Vagina (tissue), 2 donors: ENCODE data around the gene GRAMD1B. TPM values are rescaled to one million over a fixed set of nuclear protein-coding genes. Genes with fewer than 3 reads are reported as not detected.

Source experiments
- DNase-seq, 2 donors: peaks; one replicate each; pipeline ENCODE4 v3.0.0-alpha.2; 2017; ENCODE audit errors: extremely low spot score in 2 of 2
- H3K27ac ChIP-seq: fragments of 200-600 bp; sonication (generic); one replicate; pipeline ENCODE4 v1.5.1; 2019
- H3K27me3 ChIP-seq: fragments of 200-600 bp; sonication (generic); one replicate; pipeline ENCODE4 v1.5.1; 2019
- H3K36me3 ChIP-seq, 2 donors: fragments of 200-600 bp; sonication (generic); one replicate each; pipeline ENCODE4 v1.5.1; 2017 to 2019
- H3K4me1 ChIP-seq: fragments of 200-600 bp; sonication (generic); one replicate; pipeline ENCODE4 v1.5.1; 2019
- H3K4me3 ChIP-seq, 2 donors: fragments of 200-600 bp; sonication (generic); 1 replicate in 1 of 2; 2 replicates in 1 of 2; pipeline ENCODE4 v1.5.1; 2016 to 2019
- H3K9me3 ChIP-seq: fragments of 200-600 bp; sonication (generic); one replicate; pipeline ENCODE4 v1.5.1; 2019
- CTCF ChIP-seq, 3 experiments: fragments of 450-650 bp in 2 of 3; fragments of 200-600 bp in 1 of 3; sonication (generic) in 1 of 3; IDR thresholded peaks; one replicate each; pipeline ENCODE4 v1.5.1; 2017 to 2019; ENCODE audit warnings: antibody characterized with exemption in 3 of 3, mild to moderate bottlenecking in 2 of 3, moderate library complexity in 2 of 3
- POLR2A ChIP-seq, 2 donors: fragments of 450-650 bp; IDR thresholded peaks; one replicate each; pipeline ENCODE4 v1.6.1; 2017; ENCODE audit warnings: antibody characterized with exemption in 2 of 2, mild to moderate bottlenecking in 2 of 2, moderate library complexity in 2 of 2
- POLR2AphosphoS5 ChIP-seq, 2 donors: sonication (generic); formaldehyde crosslinking; IDR thresholded peaks; one replicate each; pipeline ENCODE4 v1.9.0; 2017; ENCODE audit warnings: antibody characterized with exemption in 2 of 2, mild to moderate bottlenecking in 2 of 2, low read depth in 1 of 2; ENCODE audit not compliant: insufficient read depth in 1 of 2
- intact Hi-C: fragments of 100-400 bp; cut with DNase I; formaldehyde crosslinking; loops from one replicate; pipeline ENCODE4 v1.15.1; 2023
- total RNA-seq: library from RNA; depleted of rRNA; stranded (reverse); fragments of >200 nt; gene quantifications from one replicate; pipeline ENCODE4 v1.2.3, GENCODE V29; 2016

GRAMD1B gene
- total RNA-seq, 1 donor from 2014 or later = 4.9 TPM

- no peak for DNase-seq
- Histone ChIP-seq H3K27ac (no peak overlapping the region), H3K4me3 (no peak overlapping the region), H3K4me1 (no peaks in the 10 kb centered on the region), H3K36me3 (no peaks in the 10 kb centered on the region), H3K27me3 (no peaks in the 10 kb centered on the region), H3K9me3 (no peaks in the 10 kb centered on the region)
- no peak for TF ChIP-seq CTCF (IDR thresholded peaks at IDR 0.05)
- no peak for TF ChIP-seq POLR2A (IDR thresholded peaks at IDR 0.05)
- TF ChIP-seq POLR2AphosphoS5 (IDR thresholded peaks at IDR 0.05; ENCODE audit: insufficient read depth in 1 of 2, low read depth in 1 of 2) = no peak
- intact Hi-C loops = no loop called here
These were observed 90.9 kb downstream of the GRAMD1B start for GRCh38 chr11:123521001-123521400.

DNA sequence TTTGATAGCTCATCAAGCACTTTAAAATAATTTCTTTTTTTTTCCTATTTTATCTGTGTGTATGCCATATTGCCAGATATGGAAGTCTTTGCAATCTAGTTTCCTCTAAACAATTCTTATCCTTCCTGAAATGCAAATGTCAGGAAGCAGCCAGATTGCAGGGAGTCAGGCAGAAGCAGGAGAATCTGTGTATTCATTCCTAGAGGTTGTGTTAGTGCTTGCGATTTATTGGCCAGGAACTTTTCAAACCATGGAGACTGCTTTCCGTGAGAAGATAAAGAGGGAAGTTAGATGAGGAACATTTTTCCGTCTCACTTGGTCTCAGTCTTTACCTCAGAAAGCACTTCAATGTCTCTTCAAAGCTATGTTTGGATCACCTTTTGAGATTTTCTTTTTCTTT, 91.9 kb downstream of the GRAMD1B start:
- intact Hi-C loops = no loop called here
- Histone ChIP-seq H3K27ac (no peak overlapping the region), H3K36me3 (no peaks in the 10 kb centered on the region), H3K9me3 (no peaks in the 10 kb centered on the region), H3K27me3 (no peaks in the 10 kb centered on the region), H3K4me3 (no peak overlapping the region), H3K4me1 (no peaks in the 10 kb centered on the region)
- TF ChIP-seq CTCF (IDR thresholded peaks at IDR 0.05) (no peak), POLR2A (IDR thresholded peaks at IDR 0.05) (no peak), POLR2AphosphoS5 (IDR thresholded peaks at IDR 0.05; ENCODE audit: insufficient read depth in 1 of 2, low read depth in 1 of 2) (no peak)
- DNase-seq = no peak

- H3K9me3 ChIP-seq = no peaks in the 10 kb centered on the region
- intact Hi-C loops = no loop called here
- no peak overlapping the region for H3K27ac ChIP-seq
- no peak for DNase-seq
- no peaks in the 10 kb centered on the region for H3K27me3 ChIP-seq
- H3K36me3 ChIP-seq = no peaks in the 10 kb centered on the region
- H3K4me1 ChIP-seq = no peaks in the 10 kb centered on the region
- no peak overlapping the region for H3K4me3 ChIP-seq
- no peak for TF ChIP-seq POLR2AphosphoS5 (IDR thresholded peaks at IDR 0.05; ENCODE audit: insufficient read depth in 1 of 2, low read depth in 1 of 2)
- TF ChIP-seq POLR2A (IDR thresholded peaks at IDR 0.05) = no peak
- no peak for TF ChIP-seq CTCF (IDR thresholded peaks at IDR 0.05)
These were observed 93.5 kb downstream of the GRAMD1B start for GRCh38 chr11:123523539-123523938.

GRCh38 chr11:123525097-123525496, 95.0 kb downstream of the GRAMD1B start:
- Histone ChIP-seq H3K9me3 (no peaks in the 10 kb centered on the region), H3K36me3 (no peaks in the 10 kb centered on the region), H3K27ac (no peak overlapping the region), H3K4me3 (no peak overlapping the region), H3K4me1 (no peaks in the 10 kb centered on the region), H3K27me3 (no peaks in the 10 kb centered on the region)
- DNase-seq = no peak
- intact Hi-C loops = no loop called here
- TF ChIP-seq CTCF (IDR thresholded peaks at IDR 0.05) (no peak), POLR2A (IDR thresholded peaks at IDR 0.05) (no peak), POLR2AphosphoS5 (IDR thresholded peaks at IDR 0.05; ENCODE audit: insufficient read depth in 1 of 2, low read depth in 1 of 2) (no peak)

DNA sequence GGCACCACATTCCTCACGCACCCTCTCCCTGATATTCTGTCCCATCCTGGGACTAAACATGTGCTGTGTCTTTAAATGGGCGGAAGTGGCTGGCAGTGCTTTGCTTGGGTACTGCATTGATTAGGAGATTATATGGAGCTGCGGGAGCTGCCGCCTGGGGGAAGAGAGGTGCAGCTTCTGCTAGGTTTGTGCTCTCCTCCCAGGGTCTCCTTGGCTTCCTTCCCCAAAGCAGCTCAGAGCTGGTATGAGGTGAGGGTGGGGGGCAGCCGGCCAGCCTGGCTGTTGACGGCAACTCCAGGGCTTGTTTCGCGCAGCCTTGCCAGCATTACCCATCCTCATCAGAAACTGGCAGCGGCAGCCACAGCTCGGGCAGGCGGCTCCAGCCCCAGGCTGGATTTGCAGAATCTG, 95.4 kb downstream of the GRAMD1B start:
- no peak for DNase-seq
- Histone ChIP-seq H3K9me3 (no peaks in the 10 kb centered on the region), H3K27me3 (no peaks in the 10 kb centered on the region), H3K4me1 (no peaks in the 10 kb centered on the region), H3K36me3 (no peaks in the 10 kb centered on the region), H3K27ac (no peak overlapping the region), H3K4me3 (no peak overlapping the region)
- intact Hi-C loops = no loop called here
- no peak for TF ChIP-seq POLR2AphosphoS5 (IDR thresholded peaks at IDR 0.05; ENCODE audit: insufficient read depth in 1 of 2, low read depth in 1 of 2)
- no peak for TF ChIP-seq POLR2A (IDR thresholded peaks at IDR 0.05)
- TF ChIP-seq CTCF (IDR thresholded peaks at IDR 0.05) = no peak
